ENCODE results near the gene TRPV6. TPM values are rescaled to one million over a fixed set of nuclear protein-coding genes. Genes with fewer than 3 reads are reported as not detected.

The TRPV6 gene
- total and polyA plus RNA-seq, 9 donors: 0.03 to 9.7 (median 0.51) TPM; not detected in 4

DNA sequence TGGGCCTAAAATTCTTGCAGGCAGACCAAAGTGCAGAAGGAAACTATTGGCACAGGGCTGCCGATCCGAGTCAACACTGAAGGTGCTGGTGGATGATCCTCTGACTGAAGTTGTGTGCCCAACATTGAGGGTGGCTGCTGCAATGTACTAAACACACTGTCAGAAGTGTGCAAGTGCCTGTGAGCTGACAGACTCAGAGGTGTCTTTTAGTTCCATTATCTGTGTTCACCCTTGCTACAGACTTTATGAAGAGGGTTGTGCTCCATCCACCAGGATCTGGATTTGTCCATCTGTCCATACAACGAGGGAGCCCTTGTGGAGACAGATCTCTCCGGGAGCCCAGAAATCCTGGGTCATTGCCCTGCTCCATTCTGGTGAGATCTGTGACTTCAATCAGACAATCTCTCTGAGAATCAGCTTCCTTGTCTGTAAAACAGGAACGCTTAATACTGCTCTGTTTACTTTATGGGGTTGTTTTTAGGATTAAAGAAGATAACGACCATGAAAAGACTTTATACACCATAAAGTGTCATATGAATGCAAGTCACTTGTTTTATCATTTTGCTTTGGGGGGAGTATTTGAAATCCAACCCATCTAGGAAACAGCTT lies 9.5 kb upstream of the TRPV6 start:
- Histone ChIP-seq H3K4me1 (ENCODE audit: insufficient read depth) (no peaks in the 10 kb centered on the region), H3K9me3 (no peaks in the 10 kb centered on the region), H3K27me3 (no peaks in the 10 kb centered on the region), H3K27ac (no peak overlapping the region), H3K4me3 (no peak overlapping the region), H3K36me3 (no peaks in the 10 kb centered on the region)
- DNase-seq: no peak
- TF ChIP-seq POLR2A (IDR thresholded peaks at IDR 0.05): no peak
- no peak for TF ChIP-seq CTCF (IDR thresholded peaks at IDR 0.05)
- TF ChIP-seq EP300 (IDR thresholded peaks at IDR 0.05): no peak
- 60 to 70% (median 68%) methylated on average over 6 of the region's 6 CpGs for WGBS, 3 donors
- intact Hi-C loops (cut with DNase I): no loop called here

DNA sequence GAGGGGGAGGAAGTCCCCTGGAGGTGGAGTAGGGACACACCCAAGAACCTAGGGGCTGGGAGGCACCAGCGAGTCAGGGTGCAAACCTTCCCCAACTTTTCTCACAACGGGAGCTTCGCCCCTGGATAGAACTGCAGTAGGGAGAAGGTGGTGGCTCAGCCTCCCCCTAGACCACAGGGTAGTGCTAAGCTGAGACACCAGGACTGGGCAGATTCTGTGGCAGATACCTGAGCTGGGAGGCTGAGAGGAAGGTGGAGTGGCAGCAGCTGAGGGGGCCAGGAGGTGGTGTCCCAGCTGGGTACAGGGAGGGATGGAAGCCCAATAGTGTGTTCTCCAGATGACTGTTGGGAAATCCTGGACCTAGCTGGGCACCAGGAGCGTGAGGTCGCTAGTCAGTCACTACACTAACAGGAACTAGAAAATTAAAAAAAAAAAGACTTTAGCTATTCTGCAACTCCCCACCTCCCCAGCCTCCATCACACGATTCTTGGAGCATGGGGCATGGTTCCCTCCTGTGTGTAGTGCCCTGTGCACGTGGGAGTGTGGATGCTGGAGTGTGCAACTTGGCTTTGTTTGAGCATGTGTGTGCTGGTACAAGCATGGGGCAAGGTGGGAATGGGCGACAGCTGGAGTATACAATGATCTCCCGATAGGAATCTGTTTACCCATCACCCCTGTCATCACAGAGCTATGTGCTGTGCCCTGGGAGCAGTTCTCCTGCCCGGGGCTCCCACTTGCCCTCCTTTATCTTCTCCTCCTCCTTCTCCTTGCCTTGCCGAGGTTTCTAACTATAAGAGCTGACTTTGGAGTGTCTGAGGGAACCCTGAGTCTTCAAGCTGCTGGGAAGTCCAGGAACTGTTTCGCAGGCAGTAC lies 8.8 kb upstream of the TRPV6 start:
- WGBS, 3 donors: 59 to 62% (median 60%) methylated on average over 12 of the region's 12 CpGs

DNA sequence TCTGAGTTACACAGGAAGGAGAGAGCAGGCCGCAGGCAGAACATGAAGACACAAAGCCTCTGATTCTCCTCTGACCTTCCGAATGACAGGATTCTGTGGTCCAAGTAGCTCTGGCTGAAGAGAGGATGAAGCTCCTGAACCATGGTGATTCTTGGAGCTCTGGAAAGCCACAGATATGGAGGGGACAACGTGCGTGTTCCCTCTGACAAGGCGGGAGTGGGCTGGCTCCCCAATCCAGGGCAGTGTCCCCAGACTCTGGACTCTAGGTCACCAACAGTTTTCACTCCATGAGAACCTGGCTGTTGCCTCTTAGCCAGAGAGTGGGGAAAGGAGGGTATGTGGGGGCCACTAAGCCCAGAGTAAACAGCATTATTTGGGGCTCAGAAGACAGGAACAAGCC lies 7.4 kb upstream of the TRPV6 start:
- Histone ChIP-seq H3K4me1 (ENCODE audit: insufficient read depth) (no peaks in the 10 kb centered on the region), H3K36me3 (no peaks in the 10 kb centered on the region), H3K9me3 (no peaks in the 10 kb centered on the region), H3K27me3 (no peaks in the 10 kb centered on the region), H3K4me3 (no peak overlapping the region), H3K27ac (no peak overlapping the region)
- intact Hi-C loops (cut with DNase I): no loop called here
- no peak for DNase-seq
- TF ChIP-seq EP300 (IDR thresholded peaks at IDR 0.05): no peak
- no peak for TF ChIP-seq POLR2A (IDR thresholded peaks at IDR 0.05)
- TF ChIP-seq CTCF (IDR thresholded peaks at IDR 0.05): no peak
- 77 to 84% (median 81%) methylated on average over 5 of the region's 5 CpGs for WGBS, 3 donors

More for the DNA sequence above, 8.8 kb upstream of the TRPV6 start:
- intact Hi-C loops (cut with DNase I): no loop called here
- no peak for DNase-seq
- H3K4me3 ChIP-seq: no peak overlapping the region
- TF ChIP-seq EP300 (IDR thresholded peaks at IDR 0.05) (no peak), POLR2A (IDR thresholded peaks at IDR 0.05) (no peak), CTCF (IDR thresholded peaks at IDR 0.05) (no peak)
- H3K36me3 ChIP-seq: no peaks in the 10 kb centered on the region
- H3K27ac ChIP-seq: no peak overlapping the region
- H3K27me3 ChIP-seq: no peaks in the 10 kb centered on the region
- no peaks in the 10 kb centered on the region for H3K9me3 ChIP-seq
- H3K4me1 ChIP-seq (ENCODE audit: insufficient read depth): no peaks in the 10 kb centered on the region

GRCh38 chr7:142891490-142892082 lies 6.0 kb upstream of the TRPV6 start:
- no peaks in the 10 kb centered on the region for H3K36me3 ChIP-seq
- no peaks in the 10 kb centered on the region for H3K4me1 ChIP-seq (ENCODE audit: insufficient read depth)
- no peaks in the 10 kb centered on the region for H3K27me3 ChIP-seq
- intact Hi-C loops (cut with DNase I): no loop called here
- no peak for DNase-seq
- TF ChIP-seq EP300 (IDR thresholded peaks at IDR 0.05): no peak
- TF ChIP-seq POLR2A (IDR thresholded peaks at IDR 0.05): no peak
- no peak for TF ChIP-seq CTCF (IDR thresholded peaks at IDR 0.05)
- 73 to 81% (median 79%) methylated on average over 10 of the region's 10 CpGs for WGBS, 3 donors
- H3K4me3 ChIP-seq: no peak overlapping the region
- no peaks in the 10 kb centered on the region for H3K9me3 ChIP-seq
- no peak overlapping the region for H3K27ac ChIP-seq

Data from ovary (tissue), 9 donors.